HG02623 (cell line): ENCODE measurements around the gene H2AZ1.
"Not testable (repeated sequence)": the region's sequence is repeated elsewhere in the genome, so short reads cannot be mapped to it uniquely, and the experiment has no call there.

Source experiments
- ATAC-seq: cut with Tn5 transposase; IDR thresholded peaks from one replicate; pipeline ENCODE4 v1.9.1; 2021; ENCODE audit warnings: moderate library complexity; ENCODE audit not compliant: unreplicated experiment

The H2AZ1 gene

GRCh38 chr4:99949999-99950912, at the start of gene H2AZ1:
Gene H2AZ1, minus strand, starts transcription at chr4:99950275. Its CDS starts 105 bp downstream, at chr4:99950170.
- ATAC-seq = peak; percentile 59

GRCh38 chr4:99998062-99998867, 48.2 kb upstream of the H2AZ1 start:
- ATAC-seq = no peak

- no peak for ATAC-seq
These were observed 41.7 kb upstream of the H2AZ1 start for GRCh38 chr4:99991741-99992140.

- ATAC-seq = no peak
These were observed 37.6 kb upstream of the H2AZ1 start for GRCh38 chr4:99987681-99988080.

- ATAC-seq = no peak
These were observed 36.7 kb upstream of the H2AZ1 start for GRCh38 chr4:99986792-99987191.

- ATAC-seq = no peak
These were observed 33.3 kb upstream of the H2AZ1 start for GRCh38 chr4:99983289-99983943.

GRCh38 chr4:99979872-99980271, 29.8 kb upstream of the H2AZ1 start:
- no peak for ATAC-seq

- no peak for ATAC-seq
These were observed 21.5 kb upstream of the H2AZ1 start for GRCh38 chr4:99971453-99972111.

- ATAC-seq = no peak
These were observed 18.3 kb upstream of the H2AZ1 start for GRCh38 chr4:99968330-99968729.

- no peak for ATAC-seq
These were observed 16.6 kb upstream of the H2AZ1 start for GRCh38 chr4:99966692-99967091.

GRCh38 chr4:99965674-99966350, 15.7 kb upstream of the H2AZ1 start:
- ATAC-seq = no peak

- ATAC-seq = no peak
These were observed 15.1 kb upstream of the H2AZ1 start for GRCh38 chr4:99965173-99965572.

GRCh38 chr4:99961711-99962110, 11.6 kb upstream of the H2AZ1 start:
- no peak for ATAC-seq

GRCh38 chr4:99960648-99961047, 10.6 kb upstream of the H2AZ1 start:
- no peak for ATAC-seq

GRCh38 chr4:99958207-99958606, 8.1 kb upstream of the H2AZ1 start:
- not testable (repeated sequence) for ATAC-seq

- no peak for ATAC-seq
These were observed 809 bp upstream of the H2AZ1 start for GRCh38 chr4:99950913-99951254.

- peak; percentile 23 for ATAC-seq
These were observed 759 bp downstream of the H2AZ1 start for GRCh38 chr4:99949034-99949998.

- ATAC-seq = no peak
These were observed 2.5 kb downstream of the H2AZ1 start for GRCh38 chr4:99947608-99948007.

GRCh38 chr4:99947190-99947578, 2.9 kb downstream of the H2AZ1 start:
- ATAC-seq = no peak
